ENCODE data around the gene GSTK1.

DNA sequence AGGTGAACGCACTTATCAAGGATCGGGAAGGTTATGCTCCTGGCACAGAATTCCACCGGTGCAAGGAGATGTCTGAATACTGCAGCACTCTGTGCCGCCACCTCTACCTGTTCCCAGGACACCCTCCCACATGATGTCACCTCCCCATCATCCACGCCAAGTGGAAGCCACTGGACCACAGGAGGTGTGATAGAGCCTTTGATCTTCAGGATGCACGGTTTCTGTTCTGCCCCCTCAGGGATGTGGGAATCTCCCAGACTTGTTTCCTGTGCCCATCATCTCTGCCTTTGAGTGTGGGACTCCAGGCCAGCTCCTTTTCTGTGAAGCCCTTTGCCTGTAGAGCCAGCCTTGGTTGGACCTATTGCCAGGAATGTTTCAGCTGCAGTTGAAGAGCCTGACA, 41.7 kb downstream of the GSTK1 start:
- TF ChIP-seq, protein P1, sequence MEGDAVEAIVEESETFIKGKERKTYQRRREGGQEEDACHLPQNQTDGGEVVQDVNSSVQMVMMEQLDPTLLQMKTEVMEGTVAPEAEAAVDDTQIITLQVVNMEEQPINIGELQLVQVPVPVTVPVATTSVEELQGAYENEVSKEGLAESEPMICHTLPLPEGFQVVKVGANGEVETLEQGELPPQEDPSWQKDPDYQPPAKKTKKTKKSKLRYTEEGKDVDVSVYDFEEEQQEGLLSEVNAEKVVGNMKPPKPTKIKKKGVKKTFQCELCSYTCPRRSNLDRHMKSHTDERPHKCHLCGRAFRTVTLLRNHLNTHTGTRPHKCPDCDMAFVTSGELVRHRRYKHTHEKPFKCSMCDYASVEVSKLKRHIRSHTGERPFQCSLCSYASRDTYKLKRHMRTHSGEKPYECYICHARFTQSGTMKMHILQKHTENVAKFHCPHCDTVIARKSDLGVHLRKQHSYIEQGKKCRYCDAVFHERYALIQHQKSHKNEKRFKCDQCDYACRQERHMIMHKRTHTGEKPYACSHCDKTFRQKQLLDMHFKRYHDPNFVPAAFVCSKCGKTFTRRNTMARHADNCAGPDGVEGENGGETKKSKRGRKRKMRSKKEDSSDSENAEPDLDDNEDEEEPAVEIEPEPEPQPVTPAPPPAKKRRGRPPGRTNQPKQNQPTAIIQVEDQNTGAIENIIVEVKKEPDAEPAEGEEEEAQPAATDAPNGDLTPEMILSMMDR (IDR thresholded peaks at IDR 0.05; ENCODE audit: low read length): no peak
- no peak for TF ChIP-seq EZH2 (optimal IDR thresholded peaks at IDR 0.05; ENCODE audit: low read depth, low read length)

Data from MM.1S (cell line).